HepG2 (cell line): ENCODE data around the gene MYH9. TPM values are rescaled to one million over a fixed set of nuclear protein-coding genes. Genes with fewer than 3 reads are reported as not detected.

Source experiments
- ARID5B ChIP-seq: IDR thresholded peaks from 2 replicates; pipeline ENCODE4 v1.4.0; 2020; ENCODE audit warnings: mild to moderate bottlenecking, missing genetic modification reagents
- ARNTL ChIP-seq: sonication (generic); formaldehyde crosslinking; IDR thresholded peaks from 2 replicates; pipeline ENCODE4 v1.4.0; 2020; ENCODE audit warnings: mild to moderate bottlenecking, missing genetic modification reagents
- GATAD2A ChIP-seq: IDR thresholded peaks from 2 replicates; pipeline ENCODE4 v1.6.1; 2016
- MIER2 ChIP-seq: IDR thresholded peaks from 2 replicates; pipeline ENCODE4 v1.6.1; 2016; ENCODE audit warnings: missing biosample characterization, missing genetic modification reagents
- NFRKB ChIP-seq: fragments of 450-650 bp; IDR thresholded peaks from 2 replicates; pipeline ENCODE4 v1.6.1; 2017
- NKX3-1 ChIP-seq: sonication (generic); formaldehyde crosslinking; IDR thresholded peaks from 2 replicates; pipeline ENCODE4 v1.5.0; 2020; ENCODE audit warnings: missing genetic modification reagents
- PATZ1 ChIP-seq: sonication (generic); formaldehyde crosslinking; IDR thresholded peaks from 2 replicates; pipeline ENCODE4 v1.4.0; 2020; ENCODE audit warnings: missing genetic modification reagents
- PAXIP1 ChIP-seq: sonication (generic); formaldehyde crosslinking; conservative IDR thresholded peaks from 2 replicates; pipeline ENCODE4 v1.4.0; 2020; ENCODE audit warnings: mild to moderate bottlenecking, missing genetic modification reagents, moderate library complexity
- PHF5A ChIP-seq: IDR thresholded peaks from one replicate; pipeline ENCODE4 v1.6.1; 2018; ENCODE audit warnings: low read depth, missing genetic modification reagents; ENCODE audit not compliant: unreplicated experiment
- RCOR2 ChIP-seq: IDR thresholded peaks from 2 replicates; pipeline ENCODE4 v1.6.1; 2016; ENCODE audit warnings: missing biosample characterization, missing genetic modification reagents
- RXRA ChIP-seq: sonication (generic); formaldehyde crosslinking; IDR thresholded peaks from 2 replicates; pipeline ENCODE4 v1.5.1; 2020; ENCODE audit warnings: missing genetic modification reagents
- TEF ChIP-seq: sonication (generic); formaldehyde crosslinking; IDR thresholded peaks from 2 replicates; pipeline ENCODE4 v1.5.0; 2020; ENCODE audit warnings: missing genetic modification reagents
- TSC22D2 ChIP-seq: sonication (generic); formaldehyde crosslinking; IDR thresholded peaks from 2 replicates; pipeline ENCODE4 v1.5.1; 2020; ENCODE audit warnings: missing genetic modification reagents, mild to moderate bottlenecking, borderline replicate concordance
- ZBTB26 ChIP-seq: IDR thresholded peaks from 2 replicates; pipeline ENCODE4 v1.6.1; 2016; ENCODE audit warnings: missing compliant biosample characterization, missing genetic modification reagents, borderline replicate concordance
- ZNF691 ChIP-seq: sonication (generic); formaldehyde crosslinking; IDR thresholded peaks from 2 replicates; pipeline ENCODE4 v1.4.0; 2020; ENCODE audit warnings: missing genetic modification reagents, low read depth, mild to moderate bottlenecking, borderline replicate concordance
- ZNF709 ChIP-seq: sonication (generic); formaldehyde crosslinking; IDR thresholded peaks from 2 replicates; pipeline ENCODE4 v1.5.0; 2020; ENCODE audit warnings: mild to moderate bottlenecking, missing genetic modification reagents
- polyA plus RNA-seq, 8 experiments: library from polyadenylated mRNA; depleted of rRNA in 3 of 8; stranded (reverse) in 7 of 8; unstranded in 1 of 8; fragments of >200 nt; fragmentation: Illumina TruSeq in 4 of 8; extraction: Trizol in 4 of 8; gene quantifications; 2 replicates each; pipeline versions ENCODE4 v1.2.1 to v1.2.3, GENCODE V29; 2011 to 2016; ENCODE audit warnings: low read depth in 4 of 8, missing spikeins in 1 of 8, mixed read lengths in 1 of 8; ENCODE audit not compliant: insufficient read depth in 1 of 8
- total RNA-seq, 5 experiments: library from RNA; depleted of rRNA; stranded (reverse); fragments of >200 nt; fragmentation: Illumina TruSeq; extraction: Trizol; gene quantifications; 2 replicates each; pipeline ENCODE4 v1.2.3, GENCODE V29; 2016; ENCODE audit warnings: low read depth in 1 of 5

MYH9 gene
- total and polyA plus RNA-seq, 2 of the 13 experiments (the other 11 are each of a cell fraction or from before 2014, with no cell fraction given): 50.7 to 98.5 TPM

- TF ChIP-seq PATZ1 (CRISPR knock-in tag) (0 out of 2 replicates have a peak, but pooled peaks have one; percentile 11), PHF5A (CRISPR knock-in tag) (no peak), TEF (CRISPR knock-in tag) (no peak), ZBTB26 (0 out of 2 replicates have a peak, but pooled peaks have one; percentile 47), ZNF691 (CRISPR knock-in tag) (no peak), ARNTL (no peak), ZNF709 (CRISPR knock-in tag) (no peak), TSC22D2 (CRISPR knock-in tag) (no peak), RXRA (CRISPR knock-in tag) (peak; percentile 49; the same call in 1 of the 2 replicates), PAXIP1 (peak; percentile 28; the same call in 1 of the 2 replicates), NFRKB (no peak), ARID5B (CRISPR knock-in tag) (peak; percentile 35; the same call in 1 of the 2 replicates), GATAD2A (peak; percentile 53; the same call in 1 of the 2 replicates), RCOR2 (CRISPR knock-in tag) (peak; percentile 69; the same call in 1 of the 2 replicates), MIER2 (no peak), NKX3-1 (CRISPR knock-in tag) (no peak)
These were observed 43.1 kb upstream of the MYH9 start (continued) for GRCh38 chr22:36430863-36431262.
